Measurements from ENCODE around the gene ATXN10.

ATXN10 gene

GRCh38 chr22:45879552-45879949 lies 207.9 kb downstream of the ATXN10 start:
- no peak for DNase-seq (ENCODE audit: low read depth)

DNA sequence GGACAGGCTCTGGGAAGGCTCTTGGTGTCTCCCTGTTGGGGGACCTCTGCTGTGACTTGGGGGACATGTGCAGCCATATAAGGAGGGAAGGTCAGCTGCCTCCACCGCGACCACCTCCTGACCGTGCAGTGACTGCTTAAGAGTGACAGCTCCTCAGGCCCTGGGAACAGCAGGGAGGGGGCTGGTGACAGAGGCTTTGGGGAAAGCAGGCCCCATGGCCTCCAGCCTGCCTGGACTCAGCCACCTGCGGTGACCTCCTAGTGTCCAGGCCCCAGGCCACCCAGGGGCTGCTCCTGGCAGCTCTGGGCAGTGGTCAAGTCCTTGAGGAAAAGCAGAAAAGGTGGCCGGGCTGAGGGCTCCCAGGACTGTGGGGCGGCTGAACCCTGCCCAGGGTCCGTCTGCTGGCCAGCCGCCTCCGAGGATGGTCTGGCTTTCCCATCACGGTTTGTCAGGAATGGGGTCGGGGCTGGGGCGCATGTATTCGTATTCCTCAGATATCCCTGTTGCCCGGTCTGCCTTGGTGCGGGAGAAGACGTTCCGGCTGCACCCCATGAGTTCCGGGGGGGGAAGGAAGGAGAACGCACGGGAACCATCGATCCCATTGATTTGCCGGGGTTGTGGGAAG lies 208.6 kb downstream of the ATXN10 start:
- DNase-seq (ENCODE audit: low read depth), result no peak

GRCh38 chr22:45880716-45881523 lies 209.3 kb downstream of the ATXN10 start:
- no peak for DNase-seq (ENCODE audit: low read depth)

DNA sequence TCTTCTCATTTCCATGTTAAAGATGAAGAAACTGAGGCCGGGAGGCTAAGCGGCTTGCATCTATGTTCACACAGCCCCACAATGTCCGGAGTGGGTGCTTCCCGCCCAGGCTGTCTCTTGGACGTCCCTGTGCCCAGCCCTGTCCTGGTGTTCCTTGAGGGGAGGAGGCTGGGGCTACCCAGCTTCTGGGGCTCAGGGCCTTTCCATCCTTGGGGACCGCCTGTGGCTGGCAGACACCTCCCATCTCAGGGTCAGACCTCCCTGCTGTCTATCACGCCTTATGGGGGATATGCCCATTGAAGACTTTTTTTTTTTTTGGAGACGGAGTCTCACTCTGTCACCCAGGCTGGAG lies 209.9 kb downstream of the ATXN10 start:
- no peak for DNase-seq (ENCODE audit: low read depth)

DNA sequence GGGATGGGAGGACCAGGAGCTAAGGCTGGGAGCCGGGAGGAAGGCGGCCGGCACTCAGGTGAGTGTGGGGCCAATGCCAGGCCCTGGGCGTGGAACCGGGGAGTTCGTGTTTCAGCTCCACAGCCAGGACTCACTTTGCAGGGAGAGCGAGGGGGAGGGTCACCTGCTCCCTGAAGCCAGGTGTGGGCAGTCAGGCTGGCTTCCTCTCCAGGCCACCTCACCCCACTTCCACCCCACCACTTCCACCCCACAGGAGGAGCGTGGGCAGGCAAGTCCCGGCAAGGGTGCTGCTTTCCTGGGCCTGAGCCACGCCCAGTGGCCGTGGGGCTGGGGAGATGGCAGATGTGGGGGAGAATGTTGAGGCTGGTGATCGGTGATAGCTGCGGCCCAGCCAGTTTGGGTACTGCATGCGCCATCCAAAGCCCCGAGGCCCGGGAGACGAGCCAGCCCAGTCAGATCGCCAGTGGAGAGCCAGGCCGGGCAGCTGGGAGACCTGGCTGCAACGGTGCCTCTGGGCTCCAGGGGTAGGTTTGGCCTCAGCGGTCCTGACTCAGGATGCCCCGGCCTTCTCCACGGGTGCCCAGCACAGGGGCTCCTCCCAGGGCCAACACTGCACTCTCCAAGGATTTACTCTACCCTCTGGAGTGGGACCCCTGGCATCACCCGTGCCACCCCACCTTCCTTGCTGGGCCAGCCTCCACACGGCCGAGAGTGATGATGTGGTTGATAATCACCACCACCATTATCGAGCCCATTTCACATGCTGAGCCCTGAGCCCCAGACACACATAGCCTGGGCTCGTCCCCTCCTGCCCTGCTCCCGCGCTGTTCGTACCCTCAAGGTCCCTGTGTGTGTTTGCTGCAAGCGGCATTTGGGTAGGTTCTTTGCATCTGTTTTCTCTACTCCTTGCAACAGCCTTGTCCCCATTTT lies 211.5 kb downstream of the ATXN10 start:
- DNase-seq (ENCODE audit: low read depth), result no peak

- DNase-seq (ENCODE audit: low read depth), result no peak
Measured at GRCh38 chr22:45883811-45884170, 212.2 kb downstream of the ATXN10 start.

GRCh38 chr22:45884201-45885062 lies 212.8 kb downstream of the ATXN10 start:
- no peak for DNase-seq (ENCODE audit: low read depth)

DNA sequence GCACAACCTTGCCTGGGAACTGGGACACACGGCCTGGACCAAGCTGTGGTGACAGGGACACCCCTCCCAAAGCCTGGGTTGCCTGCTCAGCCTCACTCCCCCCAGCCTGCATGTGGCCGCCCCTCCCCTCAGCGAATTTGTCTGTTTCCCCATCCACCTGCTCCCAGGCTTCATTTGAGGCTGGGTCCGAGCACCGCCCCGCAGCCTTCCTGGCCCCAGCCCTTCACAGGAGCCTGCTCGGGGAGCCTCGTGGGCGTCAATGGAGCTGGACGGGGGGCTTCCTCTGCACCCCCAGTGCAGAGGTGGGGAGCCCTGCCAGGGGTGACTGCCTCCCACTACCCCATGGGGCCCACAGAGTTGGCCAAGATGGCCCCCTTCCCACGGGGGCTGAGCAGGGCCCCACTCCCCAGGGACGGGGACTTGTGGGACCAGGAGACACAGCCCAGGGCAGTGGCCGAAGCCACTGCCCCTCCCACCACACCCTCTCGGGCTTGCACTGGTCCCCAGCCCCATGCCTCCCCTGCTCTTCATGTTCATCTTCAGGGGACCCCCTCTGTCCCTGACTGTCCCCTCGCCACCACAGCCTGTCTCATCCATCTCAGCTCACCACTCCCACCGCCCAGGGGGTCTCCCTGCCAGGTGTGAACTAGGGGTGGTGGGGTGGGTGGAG lies 213.7 kb downstream of the ATXN10 start:
- DNase-seq (ENCODE audit: low read depth), result no peak

GRCh38 chr22:45885941-45886395 lies 214.3 kb downstream of the ATXN10 start:
- DNase-seq (ENCODE audit: low read depth), result no peak

- DNase-seq (ENCODE audit: low read depth), result no peak
Measured at GRCh38 chr22:45886540-45886939, 214.9 kb downstream of the ATXN10 start.

DNA sequence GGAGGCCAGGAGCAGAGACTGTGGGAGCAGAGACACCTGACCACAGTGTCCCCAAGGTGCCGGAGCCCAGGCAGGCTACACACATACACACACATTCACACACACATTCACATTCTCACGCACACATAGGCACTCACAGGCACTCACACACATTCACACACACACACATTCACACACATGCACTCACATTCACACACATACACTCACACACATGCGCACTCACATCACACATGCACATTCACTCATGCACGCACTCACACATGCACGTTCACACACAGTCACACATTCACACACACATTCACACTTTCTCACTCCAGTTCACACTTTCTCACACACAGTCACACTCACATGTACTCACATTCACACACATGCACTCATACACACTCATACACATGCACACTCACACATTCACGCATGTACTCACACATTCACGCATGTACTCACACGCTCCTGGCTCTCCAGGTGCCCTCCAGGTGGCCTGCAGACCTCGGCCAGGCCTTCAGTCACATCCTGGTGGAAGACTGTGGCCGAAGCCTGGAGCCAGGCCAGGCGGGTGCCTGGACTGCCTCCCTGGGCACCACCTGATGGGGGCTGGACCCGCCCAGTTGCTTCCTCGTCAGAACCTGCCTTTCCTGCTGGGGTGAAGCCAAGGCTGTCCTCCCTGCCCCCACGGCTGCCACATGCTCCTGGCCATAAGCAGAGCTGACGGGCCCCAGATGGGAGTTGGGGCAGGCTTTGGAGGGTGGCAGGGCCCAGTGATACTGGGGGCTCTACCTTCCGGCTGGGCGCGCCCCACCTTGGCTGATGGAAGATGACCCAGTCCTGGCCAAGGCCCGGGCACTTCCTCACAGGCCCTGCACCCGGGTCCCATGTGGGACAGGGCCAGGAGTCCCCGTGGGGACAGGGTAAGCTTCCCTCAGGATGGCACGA lies 215.8 kb downstream of the ATXN10 start:
- DNase-seq (ENCODE audit: low read depth), result no peak

- DNase-seq (ENCODE audit: low read depth), result no peak
Measured at GRCh38 chr22:45888221-45889092, 216.8 kb downstream of the ATXN10 start.

GRCh38 chr22:45889093-45889538 lies 217.5 kb downstream of the ATXN10 start:
- no peak for DNase-seq (ENCODE audit: low read depth)

GRCh38 chr22:45889539-45890350 lies 218.1 kb downstream of the ATXN10 start:
- no peak for DNase-seq (ENCODE audit: low read depth)

GRCh38 chr22:45890351-45890635 lies 218.7 kb downstream of the ATXN10 start:
- DNase-seq (ENCODE audit: low read depth), result no peak

DNA sequence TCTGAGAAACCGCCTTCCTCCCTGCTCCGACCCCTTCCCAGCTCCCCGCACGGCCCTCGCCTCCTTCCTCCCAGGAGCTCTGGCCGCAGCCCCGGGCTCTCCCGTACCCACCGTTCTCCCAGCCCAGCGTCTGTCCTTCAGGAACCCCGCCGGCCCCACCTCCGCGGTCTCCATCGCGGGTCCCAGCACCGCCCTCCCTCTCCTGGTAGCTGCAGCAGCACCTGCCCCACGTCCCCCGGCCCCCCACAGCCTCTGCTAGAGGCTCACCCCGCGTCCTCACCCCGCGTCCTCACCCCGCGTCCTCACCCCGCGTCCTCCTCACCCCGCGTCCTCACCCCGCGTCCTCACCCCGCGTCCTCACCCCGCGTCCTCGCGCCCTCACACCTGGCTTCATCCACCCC lies 219.4 kb downstream of the ATXN10 start:
- no peak for DNase-seq (ENCODE audit: low read depth)

- no peak for DNase-seq (ENCODE audit: low read depth)
Measured at GRCh38 chr22:45891471-45891995, 219.9 kb downstream of the ATXN10 start.

GRCh38 chr22:45891996-45892621 lies 220.5 kb downstream of the ATXN10 start:
- DNase-seq (ENCODE audit: low read depth), result no peak
